Astrocyte (in vitro differentiated cells and primary cell): ENCODE measurements around the gene ZNF415. TPM values are rescaled to one million over a fixed set of nuclear protein-coding genes. Genes with fewer than 3 reads are reported as not detected.
A peak's percentile ranks its signal among the peaks of the same experiment; 100 is the strongest.
"Not testable (repeated sequence)": the region's sequence is repeated elsewhere in the genome, so short reads cannot be mapped to it uniquely, and the experiment has no call there.

Source experiments
- DNase-seq: peaks from one replicate; pipeline ENCODE4 v3.0.0-alpha.2; 2010; ENCODE audit warnings: low read depth
- FAIRE-seq: peaks from 2 replicates; lab custom pipeline; 2011; peaks lifted over from hg19 to GRCh38; lab: Jason Lieb, UNC
- H2AFZ ChIP-seq: 2 replicates; pipeline ENCODE4 v1.6.0; 2012; ENCODE audit warnings: low read depth, low read length, inconsistent platforms
- H3K27ac ChIP-seq: 2 replicates; pipeline ENCODE4 v1.5.1; 2011; ENCODE audit warnings: low read depth, low read length, inconsistent platforms
- H3K27me3 ChIP-seq: 2 replicates; pipeline ENCODE4 v1.6.0; 2011; ENCODE audit warnings: low read length, inconsistent platforms; ENCODE audit not compliant: insufficient read depth
- H3K36me3 ChIP-seq: 2 replicates; pipeline ENCODE4 v1.5.1; 2011; ENCODE audit warnings: low read length, inconsistent platforms; ENCODE audit not compliant: insufficient read depth
- H3K4me1 ChIP-seq: 2 replicates; pipeline ENCODE4 v1.5.1; 2011; ENCODE audit warnings: low read length, inconsistent platforms; ENCODE audit not compliant: insufficient read depth
- H3K4me2 ChIP-seq: 2 replicates; pipeline ENCODE4 v1.6.0; 2012; ENCODE audit warnings: low read length, inconsistent platforms
- H3K4me3 ChIP-seq: 2 replicates; pipeline ENCODE4 v1.5.1; 2011; ENCODE audit warnings: low read depth, mild to moderate bottlenecking, low read length, inconsistent platforms; ENCODE audit not compliant: insufficient read depth
- H3K79me2 ChIP-seq: 2 replicates; pipeline ENCODE4 v1.6.0; 2012; ENCODE audit warnings: mild to moderate bottlenecking, low read length, inconsistent platforms; ENCODE audit not compliant: insufficient read depth
- H3K9ac ChIP-seq: 2 replicates; pipeline ENCODE4 v1.6.0; 2012; ENCODE audit warnings: mild to moderate bottlenecking, low read length, inconsistent platforms
- H3K9me3 ChIP-seq: 2 replicates; pipeline ENCODE4 v1.5.1; 2012; ENCODE audit warnings: low read depth, mild to moderate bottlenecking, low read length, inconsistent platforms; ENCODE audit not compliant: insufficient read depth
- H4K20me1 ChIP-seq: 2 replicates; pipeline ENCODE4 v1.6.0; 2012; ENCODE audit warnings: low read length, inconsistent platforms; ENCODE audit not compliant: insufficient read depth
- H3K27ac Mint-ChIP-seq: one replicate; pipeline ENCODE4 v1.8.0; 2021; ENCODE audit warnings: mild to moderate bottlenecking, mixed read lengths; ENCODE audit not compliant: unreplicated experiment
- H3K27me3 Mint-ChIP-seq: one replicate; pipeline ENCODE4 v1.8.0; 2021; ENCODE audit warnings: low read depth, mixed read lengths; ENCODE audit not compliant: unreplicated experiment
- H3K36me3 Mint-ChIP-seq: one replicate; pipeline ENCODE4 v1.8.0; 2021; ENCODE audit warnings: low read depth, mixed read lengths; ENCODE audit not compliant: unreplicated experiment
- H3K4me1 Mint-ChIP-seq: one replicate; pipeline ENCODE4 v1.8.0; 2021; ENCODE audit warnings: low read depth, mixed read lengths; ENCODE audit not compliant: unreplicated experiment
- H3K4me3 Mint-ChIP-seq: one replicate; pipeline ENCODE4 v1.8.0; 2021; ENCODE audit warnings: mild to moderate bottlenecking, moderate library complexity, mixed read lengths; ENCODE audit not compliant: unreplicated experiment
- H3K9me3 Mint-ChIP-seq: one replicate; pipeline ENCODE4 v1.8.0; 2021; ENCODE audit warnings: mild to moderate bottlenecking, mixed read lengths; ENCODE audit not compliant: unreplicated experiment
- CTCF ChIP-seq: IDR thresholded peaks from 2 replicates; pipeline ENCODE4 v1.5.1; 2011; ENCODE audit warnings: low read depth, mild to moderate bottlenecking, inconsistent platforms, low read length, moderate library complexity; ENCODE audit not compliant: insufficient read depth
- EZH2 ChIP-seq: IDR thresholded peaks from 2 replicates; pipeline ENCODE4 v1.6.1; 2012; ENCODE audit warnings: mild to moderate bottlenecking, low read length, inconsistent platforms; ENCODE audit not compliant: insufficient read depth
- total RNA-seq: library from RNA; stranded (reverse); gene quantifications from 2 replicates; pipeline ENCODE4 v1.2.1, GENCODE V29; 2021

The ZNF415 gene
- total RNA-seq, 1 donor from 2014 or later, result 8.7 TPM

- no peak overlapping the region for H3K4me3 ChIP-seq
- H3K4me2 ChIP-seq, result no peak overlapping the region
- H3K9ac ChIP-seq, result no peak overlapping the region
- no peaks in the 10 kb centered on the region for H3K9me3 ChIP-seq
- H3K4me3 Mint-ChIP-seq, result no peak overlapping the region
- H3K36me3 ChIP-seq, result no peaks in the 10 kb centered on the region
- H3K27me3 ChIP-seq, result no peaks in the 10 kb centered on the region
- FAIRE-seq (no peak), DNase-seq (no peak)
- no peaks in the 10 kb centered on the region for H3K27me3 Mint-ChIP-seq
- H3K4me1 Mint-ChIP-seq, result peaks cover 9% of the 10 kb centered on the region
- H3K27ac Mint-ChIP-seq, result no peak overlapping the region
- H3K4me1 ChIP-seq, result no peaks in the 10 kb centered on the region
- no peaks in the 10 kb centered on the region for H4K20me1 ChIP-seq
- no peaks in the 10 kb centered on the region for H3K79me2 ChIP-seq
- TF ChIP-seq CTCF (no peak), EZH2 (no peak)
- no peak overlapping the region for H3K27ac ChIP-seq
- H2AFZ ChIP-seq, result no peak overlapping the region
- peaks cover 8% of the 10 kb centered on the region for H3K9me3 Mint-ChIP-seq
- peaks cover 10% of the 10 kb centered on the region for H3K36me3 Mint-ChIP-seq
Observed at GRCh38 chr19:53130506-53130905, 2.2 kb downstream of the ZNF415 start.

GRCh38 chr19:53126733-53127526, 5.8 kb downstream of the ZNF415 start:
- not testable (repeated sequence) for H2AFZ ChIP-seq, H3K27me3 Mint-ChIP-seq, H3K36me3 ChIP-seq, H4K20me1 ChIP-seq, H3K9me3 ChIP-seq, H3K4me1 ChIP-seq, H3K4me1 Mint-ChIP-seq, H3K4me2 ChIP-seq, H3K27me3 ChIP-seq, H3K4me3 Mint-ChIP-seq, H3K9me3 Mint-ChIP-seq, H3K27ac Mint-ChIP-seq, H3K79me2 ChIP-seq, H3K4me3 ChIP-seq, H3K27ac ChIP-seq, FAIRE-seq, DNase-seq, H3K9ac ChIP-seq
- H3K36me3 Mint-ChIP-seq, result peaks cover 25% of the 10 kb centered on the region

GRCh38 chr19:53123400-53123799, 9.3 kb downstream of the ZNF415 start:
- TF ChIP-seq EZH2 (no peak), CTCF (no peak)
- Mint-ChIP-seq H3K36me3 (peaks cover 31% of the 10 kb centered on the region), H3K4me1 (no peaks in the 10 kb centered on the region), H3K4me3 (peak overlapping the region; percentile 11), H3K9me3 (peaks cover 7% of the 10 kb centered on the region), H3K27me3 (no peaks in the 10 kb centered on the region), H3K27ac (no peak overlapping the region)
- Histone ChIP-seq H3K4me2 (no peak overlapping the region), H4K20me1 (no peaks in the 10 kb centered on the region), H3K27ac (no peak overlapping the region), H3K9ac (no peak overlapping the region), H3K36me3 (no peaks in the 10 kb centered on the region), H3K9me3 (peaks cover 6% of the 10 kb centered on the region), H3K79me2 (no peaks in the 10 kb centered on the region), H3K4me3 (no peak overlapping the region), H3K27me3 (no peaks in the 10 kb centered on the region), H2AFZ (no peak overlapping the region), H3K4me1 (no peaks in the 10 kb centered on the region)
- FAIRE-seq (no peak), DNase-seq (no peak)
